ENCODE results near the gene EPB42. TPM values are rescaled to one million over a fixed set of nuclear protein-coding genes. Genes with fewer than 3 reads are reported as not detected.
"Not testable (repeated sequence)": the region's sequence is repeated elsewhere in the genome, so short reads cannot be mapped to it uniquely, and the experiment has no call there.

Gene EPB42
- total and polyA plus RNA-seq, 9 donors = 0.43 to 2.5 (median 0.66) TPM; not detected in 6

- DNase-seq = no peak
- Histone ChIP-seq H3K9me3 (no peaks in the 10 kb centered on the region), H3K4me1 (ENCODE audit: insufficient read depth) (no peaks in the 10 kb centered on the region), H3K4me3 (no peak overlapping the region), H3K27me3 (no peaks in the 10 kb centered on the region), H3K27ac (no peak overlapping the region), H3K36me3 (no peaks in the 10 kb centered on the region)
- intact Hi-C loops (cut with DNase I) = no loop called here
- TF ChIP-seq POLR2A (IDR thresholded peaks at IDR 0.05) (no peak), EP300 (IDR thresholded peaks at IDR 0.05) (no peak)
- TF ChIP-seq, protein P1, sequence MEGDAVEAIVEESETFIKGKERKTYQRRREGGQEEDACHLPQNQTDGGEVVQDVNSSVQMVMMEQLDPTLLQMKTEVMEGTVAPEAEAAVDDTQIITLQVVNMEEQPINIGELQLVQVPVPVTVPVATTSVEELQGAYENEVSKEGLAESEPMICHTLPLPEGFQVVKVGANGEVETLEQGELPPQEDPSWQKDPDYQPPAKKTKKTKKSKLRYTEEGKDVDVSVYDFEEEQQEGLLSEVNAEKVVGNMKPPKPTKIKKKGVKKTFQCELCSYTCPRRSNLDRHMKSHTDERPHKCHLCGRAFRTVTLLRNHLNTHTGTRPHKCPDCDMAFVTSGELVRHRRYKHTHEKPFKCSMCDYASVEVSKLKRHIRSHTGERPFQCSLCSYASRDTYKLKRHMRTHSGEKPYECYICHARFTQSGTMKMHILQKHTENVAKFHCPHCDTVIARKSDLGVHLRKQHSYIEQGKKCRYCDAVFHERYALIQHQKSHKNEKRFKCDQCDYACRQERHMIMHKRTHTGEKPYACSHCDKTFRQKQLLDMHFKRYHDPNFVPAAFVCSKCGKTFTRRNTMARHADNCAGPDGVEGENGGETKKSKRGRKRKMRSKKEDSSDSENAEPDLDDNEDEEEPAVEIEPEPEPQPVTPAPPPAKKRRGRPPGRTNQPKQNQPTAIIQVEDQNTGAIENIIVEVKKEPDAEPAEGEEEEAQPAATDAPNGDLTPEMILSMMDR (IDR thresholded peaks at IDR 0.05) = no peak
- WGBS, 3 donors = 77 to 80% (median 79%) methylated on average over 3 of the region's 3 CpGs
These were observed 37.5 kb downstream of the EPB42 start for GRCh38 chr15:43183270-43183669.

DNA sequence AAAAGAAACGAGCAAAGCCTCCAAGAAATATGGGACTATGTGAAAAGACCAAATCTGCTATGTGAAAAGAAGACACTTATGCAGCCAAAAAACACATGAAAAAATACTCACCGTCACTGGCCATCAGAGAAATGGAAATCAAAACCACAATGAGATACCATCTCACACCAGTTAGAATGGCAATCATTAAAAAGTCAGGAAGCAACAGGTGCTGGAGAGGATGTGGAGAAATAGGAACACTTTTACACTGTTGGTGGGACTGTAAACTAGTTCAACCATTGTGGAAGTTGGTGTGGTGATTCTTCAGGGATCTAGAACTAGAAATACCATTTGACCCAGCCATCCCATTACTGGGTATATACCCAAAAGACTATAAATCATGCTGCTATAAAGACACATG lies 43.7 kb downstream of the EPB42 start:
- intact Hi-C loops (cut with DNase I) = not testable (repeated sequence)

DNA sequence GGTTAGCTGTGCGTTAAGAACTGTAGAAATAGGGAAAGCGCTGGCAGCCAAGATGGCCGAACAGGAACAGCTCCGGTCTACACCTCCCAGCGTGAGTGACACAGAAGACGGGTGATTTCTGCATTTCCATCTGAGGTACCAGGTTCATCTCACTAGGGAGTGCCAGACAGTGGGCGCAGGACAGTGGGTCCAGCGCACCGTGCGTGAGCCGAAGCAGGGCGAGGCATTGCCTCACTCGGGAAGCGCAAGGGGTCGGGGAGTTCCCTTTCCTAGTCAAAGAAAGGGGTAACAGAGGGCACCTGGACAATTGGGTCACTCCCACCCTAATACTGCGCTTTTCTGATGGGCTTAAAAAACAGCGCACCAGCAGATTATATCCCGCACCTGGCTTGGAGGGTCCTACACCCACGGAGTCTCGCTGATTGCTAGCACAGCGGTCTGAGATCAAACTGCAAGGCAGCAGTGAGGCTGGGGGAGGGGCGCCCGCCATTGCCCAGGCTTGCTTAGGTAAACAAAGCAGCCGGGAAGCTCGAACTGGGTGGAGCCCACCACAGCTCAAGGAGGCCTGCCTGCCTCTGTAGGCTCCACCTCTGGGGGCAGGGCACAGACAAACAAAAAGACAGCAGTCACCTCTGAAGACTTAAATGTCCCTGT lies 45.0 kb downstream of the EPB42 start:
- H3K4me3 ChIP-seq; H3K4me1 ChIP-seq (ENCODE audit: insufficient read depth); H3K9me3 ChIP-seq; H3K36me3 ChIP-seq; H3K27me3 ChIP-seq; H3K27ac ChIP-seq; DNase-seq; intact Hi-C loops (cut with DNase I): not testable (repeated sequence)
- 94 to 97% (median 96%) methylated on average over 24 to 25 of the region's 25 CpGs for WGBS, 3 donors

More for the DNA sequence above, 43.7 kb downstream of the EPB42 start:
- WGBS, 3 donors = 97 to 100% (median 98%) methylated on average over 2 of the region's 2 CpGs
- not testable (repeated sequence) for H3K27me3 ChIP-seq; H3K9me3 ChIP-seq; DNase-seq; H3K27ac ChIP-seq; H3K36me3 ChIP-seq; H3K4me3 ChIP-seq; H3K4me1 ChIP-seq (ENCODE audit: insufficient read depth)

DNA sequence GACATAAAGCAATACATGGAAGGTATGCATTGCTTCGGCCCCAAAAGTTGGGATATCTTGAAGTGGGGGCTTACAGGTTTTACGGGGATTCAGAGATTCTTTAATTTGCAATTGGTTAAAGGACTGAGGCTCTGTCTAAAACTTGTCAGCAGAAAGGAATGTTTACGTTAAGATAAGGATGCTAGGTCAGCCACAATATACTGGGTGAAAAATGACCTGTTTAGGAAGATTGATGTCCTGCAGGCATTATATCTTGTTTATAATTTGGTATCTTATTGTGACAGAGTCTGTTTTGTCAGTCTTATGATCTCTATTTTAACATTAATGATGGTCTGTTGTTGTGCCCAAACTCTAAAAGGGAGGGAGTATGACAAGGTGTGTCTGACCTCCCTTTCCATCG lies 50.9 kb downstream of the EPB42 start:
- Histone ChIP-seq H3K4me3 (no peak overlapping the region), H3K9me3 (no peaks in the 10 kb centered on the region), H3K36me3 (no peaks in the 10 kb centered on the region), H3K27me3 (no peaks in the 10 kb centered on the region), H3K27ac (no peak overlapping the region), H3K4me1 (ENCODE audit: insufficient read depth) (no peaks in the 10 kb centered on the region)
- WGBS, 3 donors = 55 to 61% (median 56%) methylated on average over 4 of the region's 4 CpGs
- no peak for DNase-seq
- no peak for TF ChIP-seq EP300 (IDR thresholded peaks at IDR 0.05)
- no peak for TF ChIP-seq POLR2A (IDR thresholded peaks at IDR 0.05)
- TF ChIP-seq, protein P1 (IDR thresholded peaks at IDR 0.05) = no peak
- intact Hi-C loops (cut with DNase I) = no loop called here

DNA sequence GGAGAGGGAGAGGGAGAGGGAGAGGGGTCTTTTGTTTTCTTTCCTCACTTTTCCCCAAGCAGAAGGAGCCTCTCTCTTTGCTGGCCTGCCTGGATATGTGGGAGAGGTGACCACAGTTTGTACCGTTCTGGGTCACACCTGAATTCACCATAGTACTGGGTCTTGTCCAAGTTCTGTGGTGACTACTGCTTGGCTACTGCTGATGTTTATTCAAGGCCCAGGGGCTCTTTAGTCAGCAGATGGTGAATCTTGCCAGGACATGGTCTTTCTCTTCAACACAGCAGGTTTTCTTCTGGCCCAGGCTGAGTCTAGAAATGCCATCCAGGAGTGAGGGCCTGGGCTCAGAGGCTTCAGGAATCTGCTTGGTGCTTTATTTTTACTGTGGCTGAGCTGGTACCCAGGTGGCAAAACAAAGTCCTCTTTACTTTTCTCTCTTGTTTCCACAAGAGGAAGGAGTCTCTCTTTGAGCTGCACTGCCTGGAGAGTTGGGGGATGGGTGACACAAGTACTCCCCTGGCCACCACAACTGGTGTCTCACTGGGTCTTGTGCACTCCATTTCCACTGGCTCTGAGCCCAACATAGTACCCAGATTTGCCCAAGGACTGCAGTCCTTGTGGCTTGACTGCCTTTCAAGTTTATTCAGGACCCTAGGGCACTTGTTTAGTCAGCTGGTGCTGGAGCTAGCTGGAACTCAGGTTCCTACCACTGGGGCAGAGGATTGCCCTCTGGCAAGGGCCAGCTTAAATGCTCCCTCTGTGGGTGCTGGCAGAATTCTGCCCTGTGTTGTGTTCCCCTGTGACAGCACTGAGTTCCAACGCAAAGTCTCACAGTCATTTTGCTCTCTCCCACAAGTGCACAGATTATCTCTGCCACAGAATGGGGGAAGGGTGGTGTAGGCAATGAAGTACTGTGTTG lies 52.4 kb downstream of the EPB42 start:
- Histone ChIP-seq H3K36me3 (no peaks in the 10 kb centered on the region), H3K4me3 (no peak overlapping the region), H3K27me3 (no peaks in the 10 kb centered on the region), H3K4me1 (ENCODE audit: insufficient read depth) (no peaks in the 10 kb centered on the region), H3K9me3 (no peaks in the 10 kb centered on the region), H3K27ac (no peak overlapping the region)
- 53 to 77% (median 63%) methylated on average over 2 of the region's 2 CpGs for WGBS, 3 donors
- DNase-seq = no peak
- TF ChIP-seq, protein P1 (IDR thresholded peaks at IDR 0.05) = no peak
- TF ChIP-seq EP300 (IDR thresholded peaks at IDR 0.05) (no peak), POLR2A (IDR thresholded peaks at IDR 0.05) (no peak)
- intact Hi-C loops (cut with DNase I) = no loop called here

GRCh38 chr15:43167261-43167660 lies 53.6 kb downstream of the EPB42 start:
- H3K36me3 ChIP-seq; H3K27me3 ChIP-seq; intact Hi-C loops (cut with DNase I); DNase-seq; H3K4me3 ChIP-seq; H3K27ac ChIP-seq; H3K4me1 ChIP-seq (ENCODE audit: insufficient read depth); H3K9me3 ChIP-seq: not testable (repeated sequence)
- WGBS, 3 donors = 92 to 98% (median 96%) methylated on average over 22 to 28 of the region's 28 CpGs
